ENCODE data around the gene RAPSN.

The RAPSN gene

DNA sequence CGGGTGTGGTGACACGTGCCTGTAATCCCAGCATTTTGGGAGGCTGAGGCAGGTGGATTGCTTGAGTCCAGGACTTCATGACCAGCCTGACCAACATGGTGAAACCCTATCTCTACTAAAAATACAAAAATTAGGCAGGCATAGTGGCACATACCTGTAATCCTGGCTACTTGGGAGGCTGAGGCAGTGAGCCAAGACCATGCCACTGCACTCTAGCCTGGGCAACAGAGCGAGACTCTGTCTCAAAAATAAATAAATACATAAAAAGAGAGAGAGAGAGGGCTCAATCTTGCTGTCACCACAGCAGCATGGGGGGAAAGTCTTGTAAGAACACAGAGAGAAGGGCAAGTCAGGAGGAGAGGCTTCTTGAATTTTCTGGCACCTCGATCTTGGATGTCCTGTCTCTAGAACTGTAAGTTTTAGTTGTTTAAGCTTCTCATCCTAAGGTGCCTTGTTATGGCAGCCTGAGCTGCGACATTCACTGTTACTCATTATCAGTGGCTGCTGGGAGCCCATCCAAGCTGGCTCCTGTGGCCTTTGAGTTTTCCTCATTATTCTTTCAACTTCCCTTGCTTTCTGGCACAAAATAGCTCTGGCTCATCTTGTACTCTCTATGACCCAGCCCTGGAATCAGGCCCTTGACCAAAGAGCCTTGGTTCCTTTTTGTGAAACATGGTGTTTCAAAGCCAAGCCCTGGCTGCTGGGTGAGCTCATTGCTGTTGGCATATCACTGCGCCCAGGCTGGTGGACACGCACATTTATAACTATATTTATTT, 14.7 kb downstream of the RAPSN start:
- Histone ChIP-seq H3K9me3 (no peaks in the 10 kb centered on the region), H3K27me3 (no peaks in the 10 kb centered on the region), H3K4me1 (peaks cover 0 to 3% (median 0%) of the 10 kb centered on the region in 4 donors), H3K36me3 (no peaks in the 10 kb centered on the region), H3K4me3 (no peak overlapping the region), H3K27ac (no peak overlapping the region)
- intact Hi-C loops (cut with DNase I; ENCODE audit: low total_unique reads) = no loop called here
- DNase-seq = peak in 1 of 2 donors; percentile 63
- TF ChIP-seq, protein P1, sequence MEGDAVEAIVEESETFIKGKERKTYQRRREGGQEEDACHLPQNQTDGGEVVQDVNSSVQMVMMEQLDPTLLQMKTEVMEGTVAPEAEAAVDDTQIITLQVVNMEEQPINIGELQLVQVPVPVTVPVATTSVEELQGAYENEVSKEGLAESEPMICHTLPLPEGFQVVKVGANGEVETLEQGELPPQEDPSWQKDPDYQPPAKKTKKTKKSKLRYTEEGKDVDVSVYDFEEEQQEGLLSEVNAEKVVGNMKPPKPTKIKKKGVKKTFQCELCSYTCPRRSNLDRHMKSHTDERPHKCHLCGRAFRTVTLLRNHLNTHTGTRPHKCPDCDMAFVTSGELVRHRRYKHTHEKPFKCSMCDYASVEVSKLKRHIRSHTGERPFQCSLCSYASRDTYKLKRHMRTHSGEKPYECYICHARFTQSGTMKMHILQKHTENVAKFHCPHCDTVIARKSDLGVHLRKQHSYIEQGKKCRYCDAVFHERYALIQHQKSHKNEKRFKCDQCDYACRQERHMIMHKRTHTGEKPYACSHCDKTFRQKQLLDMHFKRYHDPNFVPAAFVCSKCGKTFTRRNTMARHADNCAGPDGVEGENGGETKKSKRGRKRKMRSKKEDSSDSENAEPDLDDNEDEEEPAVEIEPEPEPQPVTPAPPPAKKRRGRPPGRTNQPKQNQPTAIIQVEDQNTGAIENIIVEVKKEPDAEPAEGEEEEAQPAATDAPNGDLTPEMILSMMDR (IDR thresholded peaks at IDR 0.05) = no peak

DNA sequence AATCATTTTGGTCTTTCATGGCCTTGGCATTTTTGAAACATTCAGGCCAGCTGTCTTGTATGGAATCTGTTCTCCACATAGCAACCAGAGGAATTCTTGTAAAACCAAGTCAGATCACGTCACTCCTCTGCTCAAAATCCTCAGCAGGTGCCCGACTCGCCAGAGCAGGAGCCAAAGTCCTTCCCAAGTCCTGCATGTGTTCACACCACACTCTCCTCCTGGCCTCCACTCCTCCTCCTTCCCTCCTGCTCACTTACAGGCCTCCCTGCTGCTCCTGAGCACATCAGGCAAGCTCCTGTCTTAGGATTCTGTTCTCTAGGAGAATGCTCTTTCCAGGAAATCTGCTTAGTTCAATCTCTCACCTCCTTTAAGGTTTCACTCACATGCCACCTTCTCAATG, 15.8 kb downstream of the RAPSN start:
- DNase-seq = no peak
- no peaks in the 10 kb centered on the region for H3K9me3 ChIP-seq
- intact Hi-C loops (cut with DNase I; ENCODE audit: low total_unique reads) = no loop called here
- H3K4me3 ChIP-seq = no peak overlapping the region
- peaks cover 0 to 3% (median 0%) of the 10 kb centered on the region in 4 donors for H3K4me1 ChIP-seq
- TF ChIP-seq, protein P1 (IDR thresholded peaks at IDR 0.05) = no peak
- no peak overlapping the region for H3K27ac ChIP-seq
- no peaks in the 10 kb centered on the region for H3K36me3 ChIP-seq
- H3K27me3 ChIP-seq = no peaks in the 10 kb centered on the region

DNA sequence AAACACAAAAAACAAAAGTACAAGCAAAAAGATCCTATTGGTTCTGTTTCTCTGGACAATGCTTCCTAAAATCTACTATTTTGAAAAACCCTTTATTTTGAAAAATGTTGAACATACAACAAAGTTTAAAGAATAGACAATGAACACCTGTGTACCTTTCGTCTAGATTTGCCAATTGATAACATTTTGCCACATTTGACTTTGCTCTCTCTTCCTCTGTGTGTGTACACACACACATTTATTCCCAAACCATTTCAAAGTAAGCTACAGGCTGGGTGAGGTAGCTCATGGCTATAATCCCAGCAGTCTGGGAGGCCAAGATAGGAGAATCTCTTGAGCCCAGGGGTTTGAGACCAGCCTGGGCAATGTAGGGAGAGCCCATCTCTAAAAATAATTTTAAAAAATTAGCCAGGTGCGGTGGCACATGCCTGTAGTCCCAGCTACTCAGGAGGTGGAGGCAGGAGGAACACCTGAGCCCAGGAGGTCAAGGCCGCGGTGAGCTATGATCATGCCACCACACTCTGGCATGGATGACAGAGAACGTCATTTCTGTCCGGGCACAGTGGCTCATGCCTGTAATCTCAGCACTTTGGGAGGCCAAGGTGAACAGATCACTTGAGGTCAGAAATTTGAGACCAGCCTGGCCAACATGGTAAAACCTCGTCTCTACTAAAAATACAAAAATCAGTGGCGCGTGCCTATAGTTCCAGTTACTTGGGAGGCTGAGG, 17.4 kb downstream of the RAPSN start:
- H3K4me3 ChIP-seq = no peak overlapping the region
- TF ChIP-seq, protein P1 (IDR thresholded peaks at IDR 0.05) = no peak
- no peak for DNase-seq
- no peaks in the 10 kb centered on the region for H3K27me3 ChIP-seq
- H3K36me3 ChIP-seq = no peaks in the 10 kb centered on the region
- intact Hi-C loops (cut with DNase I; ENCODE audit: low total_unique reads) = no loop called here
- H3K27ac ChIP-seq = no peak overlapping the region
- peaks cover 0 to 3% (median 0%) of the 10 kb centered on the region in 4 donors for H3K4me1 ChIP-seq
- H3K9me3 ChIP-seq = no peaks in the 10 kb centered on the region

DNA sequence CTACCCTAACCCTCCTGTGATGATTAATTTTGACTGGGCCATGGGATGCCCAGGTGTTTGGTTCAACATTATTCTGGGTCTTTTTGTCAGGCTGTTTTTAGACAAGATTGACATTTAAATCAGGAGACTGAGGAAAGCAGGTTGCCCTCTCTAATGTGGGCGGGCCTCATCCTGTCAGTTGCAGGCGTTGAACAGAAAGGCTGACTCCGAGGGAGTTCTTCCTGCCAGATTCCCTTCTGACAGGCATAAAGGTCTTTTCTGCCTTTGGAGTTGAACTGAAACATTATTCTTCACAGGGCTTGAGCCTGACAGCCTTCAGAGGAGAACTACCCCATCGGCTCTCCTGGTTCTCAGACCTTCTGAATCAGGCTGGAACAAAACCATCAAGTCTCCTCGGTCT, 18.4 kb downstream of the RAPSN start:
- no peak for DNase-seq
- intact Hi-C loops (cut with DNase I; ENCODE audit: low total_unique reads) = no loop called here
- H3K4me1 ChIP-seq = peaks cover 0 to 6% (median under 1%) of the 10 kb centered on the region in 4 donors
- TF ChIP-seq, protein P1 (IDR thresholded peaks at IDR 0.05) = no peak
- H3K36me3 ChIP-seq = no peaks in the 10 kb centered on the region
- H3K9me3 ChIP-seq = no peaks in the 10 kb centered on the region
- no peaks in the 10 kb centered on the region for H3K27me3 ChIP-seq
- no peak overlapping the region for H3K27ac ChIP-seq
- H3K4me3 ChIP-seq = no peak overlapping the region

DNA sequence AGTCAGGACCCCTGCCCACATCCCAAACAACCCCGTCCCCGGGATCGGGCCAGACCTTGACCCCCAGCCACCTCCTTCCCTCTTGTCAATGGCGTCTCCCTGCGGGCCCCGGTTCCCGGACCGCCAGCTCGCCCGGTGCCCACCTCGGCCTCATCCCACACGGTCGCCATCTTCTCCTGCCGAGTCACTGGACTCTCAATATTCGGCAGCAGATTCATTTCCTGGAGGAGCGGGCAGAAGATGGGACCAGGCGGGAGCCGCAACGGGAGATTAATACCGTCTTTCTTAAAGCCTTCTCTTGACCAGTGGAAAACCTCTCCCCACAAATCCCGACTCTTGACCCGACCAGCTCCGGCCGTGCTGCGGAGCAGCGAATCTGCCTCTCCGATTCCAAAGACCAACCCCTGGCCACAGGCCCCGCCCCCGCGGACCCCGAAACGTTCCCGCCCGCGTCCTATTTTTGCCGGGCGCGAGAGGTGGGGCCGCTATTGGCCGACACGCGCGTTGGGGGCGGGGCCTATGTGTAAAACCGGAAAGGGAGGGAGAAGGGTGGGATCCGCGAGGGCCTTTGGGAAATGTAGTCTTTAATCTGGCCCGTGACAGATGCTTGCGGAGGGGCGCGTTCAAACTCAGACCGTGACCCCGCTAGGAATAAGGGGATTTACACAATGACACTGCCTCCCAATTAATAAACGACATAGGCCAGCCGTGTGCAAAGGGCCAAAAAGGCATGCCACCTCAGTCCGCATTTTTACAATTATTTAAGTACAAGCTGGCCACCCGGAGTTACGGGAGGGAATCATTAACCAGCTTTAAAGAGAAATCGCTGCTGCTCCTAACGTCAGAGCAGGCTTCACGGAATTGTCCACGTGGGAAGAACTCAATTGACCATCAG, 22.6 kb downstream of the RAPSN start, which contains the start of gene PSMC3:
PSMC3 (minus strand) TSS at position 378 of the 895 bp plus-strand sequence; CDS start at position 218, 160 bp downstream.
- peaks cover 0 to 17% (median 12%) of the 10 kb centered on the region in 4 donors for H3K4me1 ChIP-seq
- H3K27me3 ChIP-seq = no peaks in the 10 kb centered on the region
- peak; percentile 98 to 99 for DNase-seq
- intact Hi-C loops (cut with DNase I; ENCODE audit: low total_unique reads) = no loop called here
- H3K4me3 ChIP-seq = peak within 1 kb of the TSS; percentile 83 to 87
- peak within 1 kb of the TSS; percentile 93 to 95 for H3K27ac ChIP-seq
- TF ChIP-seq, protein P1 (IDR thresholded peaks at IDR 0.05) = no peak
- H3K36me3 ChIP-seq = peaks cover 34 to 40% (median 38%) of the 10 kb centered on the region in 3 donors
- H3K9me3 ChIP-seq = no peaks in the 10 kb centered on the region

Measured in tibial artery (tissue), 4 donors.